ENCODE measurements around the gene ANKS1B. TPM values are rescaled to one million over a fixed set of nuclear protein-coding genes. Genes with fewer than 3 reads are reported as not detected.

ANKS1B gene
- total RNA-seq, 1 donor from 2014 or later = 10.6 TPM

DNA sequence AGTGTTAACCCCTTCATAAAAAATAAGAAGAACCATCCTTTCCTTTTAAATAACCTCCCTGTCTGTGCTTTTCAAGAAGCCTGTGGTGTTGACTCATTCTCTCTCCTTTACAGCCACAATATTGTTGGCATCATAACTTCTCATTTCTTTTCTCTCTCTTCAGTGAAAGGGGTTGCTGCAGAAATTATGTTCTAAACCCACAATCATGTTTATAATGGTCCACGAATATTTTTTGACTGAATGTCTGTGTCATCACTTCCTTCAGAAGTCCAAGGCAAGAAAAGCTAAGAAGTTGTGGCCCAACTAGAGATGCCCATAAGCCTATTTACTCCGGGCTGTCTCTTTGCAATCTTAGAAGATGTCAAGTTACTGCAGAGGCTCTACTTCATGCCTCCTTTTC is 851.3 kb downstream of the ANKS1B start:
- no peak for DNase-seq (ENCODE audit: low spot score)

- no peak for DNase-seq (ENCODE audit: low spot score)
Measured at GRCh38 chr12:99131751-99132199, 853.0 kb downstream of the ANKS1B start.

DNA sequence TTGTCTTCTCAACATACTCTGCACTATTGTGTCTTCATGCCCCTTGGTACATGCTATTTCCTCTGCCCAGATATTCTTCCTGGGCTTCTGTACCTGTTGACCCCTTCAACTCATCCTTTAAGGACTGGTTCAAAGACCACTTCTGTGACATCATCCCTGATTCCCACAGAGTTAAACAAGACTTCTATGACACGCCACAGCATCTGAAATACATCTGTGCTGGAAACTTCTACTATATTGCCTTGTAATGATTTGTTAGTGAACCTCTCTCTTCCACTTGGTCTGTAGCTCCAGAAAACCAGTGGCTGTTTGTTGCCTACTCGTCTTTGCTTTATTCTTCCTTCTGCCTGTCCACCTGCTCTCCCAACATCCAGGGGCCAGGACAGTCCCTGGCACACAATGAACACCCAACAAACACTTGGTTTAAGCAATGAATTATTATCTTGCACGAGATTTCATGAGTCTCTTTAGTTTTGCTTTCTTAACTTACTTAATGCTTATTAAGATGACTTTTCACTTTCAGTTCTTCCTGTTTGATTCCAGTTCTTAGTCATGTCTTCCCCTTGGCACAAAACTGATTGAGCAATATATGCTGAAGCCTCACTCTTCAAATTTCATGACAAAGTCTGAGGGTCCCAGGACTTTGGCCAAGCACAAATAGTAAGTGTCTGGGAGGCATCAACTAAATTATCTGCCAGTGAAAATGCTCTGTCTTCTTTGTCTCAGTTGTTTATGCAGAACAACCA is 853.8 kb downstream of the ANKS1B start:
- DNase-seq (ENCODE audit: low spot score) = no peak

- no peak for DNase-seq (ENCODE audit: low spot score)
Measured at GRCh38 chr12:99128246-99128802, 856.4 kb downstream of the ANKS1B start.

DNA sequence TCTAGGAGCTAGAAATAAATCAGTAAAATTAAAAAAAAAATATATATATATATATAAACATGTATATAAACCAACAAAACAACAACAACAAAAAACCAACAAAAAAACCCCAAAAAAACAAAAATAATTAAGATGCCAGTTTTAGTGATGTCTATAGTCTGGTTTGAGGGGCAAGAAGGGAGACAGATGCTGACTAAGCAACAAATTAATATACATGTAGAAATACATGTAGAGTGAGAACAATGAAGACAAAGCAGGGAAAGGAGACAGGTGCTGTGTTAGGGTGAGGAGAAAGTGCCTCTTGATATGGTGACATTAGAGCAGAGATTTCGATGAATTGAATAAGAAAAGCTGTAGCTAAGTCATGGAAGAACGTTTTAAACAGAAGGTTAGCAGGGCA is 861.8 kb downstream of the ANKS1B start:
- no peak for DNase-seq (ENCODE audit: low spot score)

DNA sequence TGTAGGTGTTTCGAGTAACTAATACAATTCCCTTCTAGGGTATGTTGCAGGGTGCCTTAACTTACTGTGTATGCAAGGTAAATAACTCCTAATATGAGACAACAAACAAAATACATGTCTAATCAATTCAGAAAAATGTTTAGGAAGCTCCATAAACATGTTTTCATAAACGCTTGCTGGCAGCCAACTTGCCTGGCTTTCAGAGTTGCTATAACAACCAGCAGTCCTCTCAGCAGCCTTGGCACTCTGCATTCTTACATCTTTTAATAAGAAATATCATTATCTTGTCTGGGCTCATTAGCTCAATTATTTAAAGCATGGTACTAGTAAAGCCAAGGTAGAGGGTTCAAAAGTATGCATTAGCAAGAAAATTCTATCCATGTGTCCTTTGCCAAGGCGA is 862.2 kb downstream of the ANKS1B start:
- no peak for DNase-seq (ENCODE audit: low spot score)

GRCh38 chr12:99121546-99121945 is 863.2 kb downstream of the ANKS1B start:
- no peak for DNase-seq (ENCODE audit: low spot score)

GRCh38 chr12:99119943-99120342 is 864.8 kb downstream of the ANKS1B start:
- no peak for DNase-seq (ENCODE audit: low spot score)

GRCh38 chr12:99119449-99119848 is 865.3 kb downstream of the ANKS1B start:
- no peak for DNase-seq (ENCODE audit: low spot score)

DNA sequence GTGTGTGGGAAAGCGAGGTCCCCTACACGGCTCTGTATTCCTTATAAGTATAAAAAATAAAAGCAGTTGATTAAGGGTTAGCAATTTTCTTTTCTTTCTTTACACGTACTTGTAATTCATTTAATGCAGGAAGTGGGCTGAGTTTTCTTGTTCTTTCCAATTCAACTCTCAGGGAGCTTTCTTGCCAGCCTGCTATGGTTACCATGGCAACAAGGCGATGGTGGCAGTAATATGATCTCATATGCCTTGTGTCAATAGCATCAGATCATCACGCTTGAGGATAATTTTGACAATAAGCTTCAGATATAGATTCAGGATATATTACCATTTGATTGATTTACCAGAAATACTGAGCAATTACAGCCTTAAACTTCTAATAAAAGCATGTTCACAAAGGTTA is 873.1 kb downstream of the ANKS1B start:
- no peak for DNase-seq (ENCODE audit: low spot score)

- DNase-seq (ENCODE audit: low spot score) = no peak
Measured at GRCh38 chr12:99110868-99111267, 873.9 kb downstream of the ANKS1B start.

DNA sequence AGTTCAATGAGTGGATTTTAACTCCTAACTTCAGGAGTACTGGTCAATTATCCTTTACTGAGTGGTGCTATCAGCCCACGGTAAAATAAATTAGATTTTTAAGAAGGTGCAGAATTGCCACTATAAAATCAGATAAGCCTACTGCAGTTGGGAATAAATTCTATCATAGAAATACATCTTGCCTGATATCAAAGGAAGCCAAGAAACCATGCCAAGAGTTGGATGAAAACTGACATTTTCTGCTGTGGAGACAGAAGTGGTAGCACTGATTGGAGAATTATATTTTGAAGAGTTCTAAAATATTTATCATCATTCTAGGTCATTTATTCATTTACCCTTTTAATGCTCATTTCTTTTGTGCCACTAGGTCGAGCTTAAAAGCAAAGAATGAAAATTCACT is 874.5 kb downstream of the ANKS1B start:
- DNase-seq (ENCODE audit: low spot score) = no peak

DNA sequence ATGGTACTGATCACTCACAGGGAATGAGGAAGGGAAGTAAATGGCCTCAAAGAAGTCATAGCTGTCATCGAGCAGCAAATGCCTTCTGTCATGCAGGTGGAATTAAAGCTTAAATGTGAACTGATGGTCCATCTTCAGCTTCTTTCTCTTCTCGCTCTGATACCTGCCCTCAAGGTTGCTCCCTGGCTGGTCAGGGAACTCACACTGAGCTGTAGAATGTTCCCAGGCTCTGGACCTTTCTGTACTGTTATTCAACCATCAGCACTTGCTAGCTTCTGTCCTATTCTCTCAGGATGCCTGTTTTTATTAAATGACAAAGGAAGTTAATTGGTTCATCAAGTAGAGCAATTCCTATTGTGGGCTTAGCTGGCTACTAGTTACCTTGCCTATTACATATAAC is 875.8 kb downstream of the ANKS1B start:
- DNase-seq (ENCODE audit: low spot score) = no peak

DNA sequence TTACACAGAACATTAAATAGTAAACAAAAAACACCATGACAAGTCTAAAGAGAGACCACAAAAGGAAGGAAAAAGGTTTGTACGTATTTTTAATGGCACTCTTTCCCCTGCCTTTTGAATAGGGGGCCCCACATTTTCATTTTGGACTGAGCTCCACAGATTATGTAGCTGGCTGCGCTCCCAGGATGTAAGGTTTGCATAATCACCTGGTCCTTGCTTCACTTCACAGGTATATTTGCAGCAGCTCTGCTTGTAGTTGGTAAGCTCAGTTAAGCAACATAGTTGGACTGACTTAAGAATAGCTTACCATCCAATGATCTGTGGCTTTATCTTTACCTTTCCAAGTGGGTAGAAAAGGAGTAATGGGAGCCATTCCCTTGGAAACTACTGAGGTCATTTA is 885.0 kb downstream of the ANKS1B start:
- DNase-seq (ENCODE audit: low spot score) = no peak

DNA sequence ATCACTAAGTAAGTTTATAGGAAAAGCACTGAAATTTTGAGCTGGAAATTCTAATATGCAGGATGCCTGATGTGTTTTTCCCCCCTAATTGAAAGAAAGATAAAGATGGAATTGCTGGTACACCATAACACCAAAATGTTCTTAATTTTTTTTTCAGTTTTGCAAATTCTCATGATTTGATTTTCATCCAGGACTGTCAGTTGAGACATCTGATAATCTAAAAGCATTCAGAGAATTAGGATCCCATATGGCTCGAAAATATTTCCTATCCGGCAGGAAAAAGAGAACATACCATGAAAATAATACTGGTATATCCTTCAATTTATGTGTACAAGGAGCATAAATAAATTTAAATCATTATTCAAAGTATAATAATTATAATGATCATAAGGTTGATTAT is 887.6 kb downstream of the ANKS1B start:
- DNase-seq (ENCODE audit: low spot score) = no peak

DNA sequence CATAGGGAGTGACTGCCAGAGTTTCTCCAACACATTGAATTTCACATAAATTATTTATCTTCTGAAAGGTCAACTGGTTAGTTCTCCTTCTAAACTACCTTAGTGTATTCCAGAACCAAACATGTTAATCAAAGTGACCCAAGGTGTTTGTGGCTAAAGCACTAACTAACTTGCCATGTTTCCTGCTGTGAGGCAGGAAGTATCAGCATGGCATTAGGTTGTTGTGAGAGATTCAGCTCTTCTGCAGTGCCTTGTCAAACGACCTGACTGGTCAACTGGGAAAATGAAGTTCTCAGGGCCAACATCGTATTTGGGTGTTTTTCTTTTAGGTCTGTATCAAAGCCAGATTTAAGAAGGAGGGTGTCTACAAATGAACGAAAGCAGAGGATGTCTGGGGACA is 891.6 kb downstream of the ANKS1B start:
- no peak for DNase-seq (ENCODE audit: low spot score)

- no peak for DNase-seq (ENCODE audit: low spot score)
Measured at GRCh38 chr12:99092100-99092851, 892.5 kb downstream of the ANKS1B start.

DNA sequence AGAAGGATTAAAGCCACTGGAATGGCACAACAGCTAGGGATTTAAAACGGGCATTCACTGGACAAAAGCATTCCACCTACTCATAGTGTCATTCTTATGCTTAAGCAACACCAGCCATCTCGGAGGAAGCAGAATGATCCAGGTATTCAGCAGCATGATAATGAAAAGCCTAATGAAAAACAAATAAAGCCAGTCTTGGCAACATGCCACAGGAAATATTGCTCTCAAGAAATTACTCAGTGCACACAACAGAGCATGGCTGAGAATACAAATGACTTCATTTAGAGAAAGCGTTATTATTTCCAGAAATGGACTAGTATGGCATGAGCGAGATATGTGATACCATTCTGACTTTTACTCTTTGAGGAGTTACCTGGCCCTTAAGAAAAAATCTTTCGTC is 897.5 kb downstream of the ANKS1B start:
- no peak for DNase-seq (ENCODE audit: low spot score)

- DNase-seq (ENCODE audit: low spot score) = no peak
Measured at GRCh38 chr12:99079811-99080210, 904.9 kb downstream of the ANKS1B start.

- DNase-seq (ENCODE audit: low spot score) = no peak
Measured at GRCh38 chr12:99068993-99069747, 915.6 kb downstream of the ANKS1B start.

GRCh38 chr12:99067171-99067785 is 917.5 kb downstream of the ANKS1B start:
- DNase-seq (ENCODE audit: low spot score) = no peak

GRCh38 chr12:99066726-99067125 is 918.0 kb downstream of the ANKS1B start:
- no peak for DNase-seq (ENCODE audit: low spot score)
